HUES48 (cell line): ENCODE data around the gene EYA4.

Source experiments
- H3K27ac ChIP-seq: one replicate; pipeline ENCODE4 v1.7.0; 2013; ENCODE audit warnings: low read depth, low read length, inconsistent platforms
- H3K27me3 ChIP-seq: 2 replicates; pipeline ENCODE4 v1.6.1; 2013; ENCODE audit warnings: mild to moderate bottlenecking, low read length; ENCODE audit not compliant: control insufficient read depth, insufficient read depth
- H3K36me3 ChIP-seq: 2 replicates; pipeline ENCODE4 v1.6.1; 2013; ENCODE audit warnings: low read length; ENCODE audit not compliant: control insufficient read depth, insufficient read depth
- H3K4me1 ChIP-seq: 2 replicates; pipeline ENCODE4 v1.6.1; 2013; ENCODE audit warnings: mild to moderate bottlenecking, low read length; ENCODE audit not compliant: control insufficient read depth, insufficient read depth
- H3K4me3 ChIP-seq: 2 replicates; pipeline ENCODE4 v1.5.1; 2013; ENCODE audit warnings: mild to moderate bottlenecking, low read depth, low read length
- H3K9ac ChIP-seq: 2 replicates; pipeline ENCODE4 v1.6.1; 2013; ENCODE audit warnings: mild to moderate bottlenecking, low read depth, low read length, moderate library complexity
- H3K9me3 ChIP-seq: 2 replicates; pipeline ENCODE4 v1.6.1; 2013; ENCODE audit warnings: low read length; ENCODE audit not compliant: control insufficient read depth, insufficient read depth

Gene EYA4

GRCh38 chr6:133243723-133244305, 2.7 kb downstream of the EYA4 start:
- no peaks in the 10 kb centered on the region for H3K36me3 ChIP-seq
- peaks cover 81% of the 10 kb centered on the region for H3K27me3 ChIP-seq
- no peaks in the 10 kb centered on the region for H3K9me3 ChIP-seq
- 0 out of 2 replicates have a peak overlapping the region, but pooled peaks have one; percentile 65 for H3K4me3 ChIP-seq
- no peak overlapping the region for H3K9ac ChIP-seq
- peaks cover 42% of the 10 kb centered on the region for H3K4me1 ChIP-seq
- no peak overlapping the region for H3K27ac ChIP-seq

GRCh38 chr6:133244519-133244918, 3.4 kb downstream of the EYA4 start:
- Histone ChIP-seq H3K9me3 (no peaks in the 10 kb centered on the region), H3K4me1 (peaks cover 43% of the 10 kb centered on the region), H3K27ac (no peak overlapping the region), H3K9ac (no peak overlapping the region), H3K27me3 (peaks cover 74% of the 10 kb centered on the region), H3K4me3 (no peak overlapping the region), H3K36me3 (no peaks in the 10 kb centered on the region)

- Histone ChIP-seq H3K36me3 (no peaks in the 10 kb centered on the region), H3K4me3 (no peak overlapping the region), H3K9me3 (no peaks in the 10 kb centered on the region), H3K27me3 (peaks cover 69% of the 10 kb centered on the region), H3K4me1 (peaks cover 43% of the 10 kb centered on the region), H3K9ac (no peak overlapping the region), H3K27ac (no peak overlapping the region)
These were observed 3.9 kb downstream of the EYA4 start for GRCh38 chr6:133245007-133245406.

GRCh38 chr6:133245422-133245903, 4.3 kb downstream of the EYA4 start:
- Histone ChIP-seq H3K9ac (no peak overlapping the region), H3K36me3 (no peaks in the 10 kb centered on the region), H3K4me3 (no peak overlapping the region), H3K9me3 (no peaks in the 10 kb centered on the region), H3K27me3 (peaks cover 64% of the 10 kb centered on the region), H3K4me1 (peaks cover 43% of the 10 kb centered on the region), H3K27ac (no peak overlapping the region)

GRCh38 chr6:133247581-133247980, 6.4 kb downstream of the EYA4 start:
- Histone ChIP-seq H3K9ac (no peak overlapping the region), H3K27me3 (peaks cover 45% of the 10 kb centered on the region), H3K27ac (no peak overlapping the region), H3K36me3 (no peaks in the 10 kb centered on the region), H3K4me3 (no peak overlapping the region), H3K9me3 (no peaks in the 10 kb centered on the region), H3K4me1 (peaks cover 41% of the 10 kb centered on the region)

GRCh38 chr6:133248241-133249001, 7.3 kb downstream of the EYA4 start:
- Histone ChIP-seq H3K27me3 (peaks cover 37% of the 10 kb centered on the region), H3K27ac (no peak overlapping the region), H3K9ac (no peak overlapping the region), H3K4me3 (no peak overlapping the region), H3K36me3 (no peaks in the 10 kb centered on the region), H3K4me1 (peaks cover 33% of the 10 kb centered on the region), H3K9me3 (no peaks in the 10 kb centered on the region)

- Histone ChIP-seq H3K9ac (no peak overlapping the region), H3K36me3 (no peaks in the 10 kb centered on the region), H3K4me3 (no peak overlapping the region), H3K27me3 (peaks cover 4% of the 10 kb centered on the region; the same call in 1 of the 2 replicates), H3K27ac (no peak overlapping the region), H3K9me3 (no peaks in the 10 kb centered on the region), H3K4me1 (peaks cover 16% of the 10 kb centered on the region)
These were observed 10.5 kb downstream of the EYA4 start for GRCh38 chr6:133251688-133252087.

GRCh38 chr6:133254552-133255228, 13.5 kb downstream of the EYA4 start:
- Histone ChIP-seq H3K9ac (no peak overlapping the region), H3K27me3 (no peaks in the 10 kb centered on the region; the same call in 1 of the 2 replicates), H3K4me1 (no peaks in the 10 kb centered on the region), H3K36me3 (no peaks in the 10 kb centered on the region), H3K27ac (no peak overlapping the region), H3K9me3 (no peaks in the 10 kb centered on the region), H3K4me3 (no peak overlapping the region)

GRCh38 chr6:133257545-133258105, 16.5 kb downstream of the EYA4 start:
- Histone ChIP-seq H3K9ac (no peak overlapping the region), H3K27ac (no peak overlapping the region), H3K27me3 (no peaks in the 10 kb centered on the region), H3K4me1 (no peaks in the 10 kb centered on the region), H3K9me3 (no peaks in the 10 kb centered on the region), H3K36me3 (no peaks in the 10 kb centered on the region), H3K4me3 (no peak overlapping the region)

- Histone ChIP-seq H3K27ac (no peak overlapping the region), H3K27me3 (no peaks in the 10 kb centered on the region), H3K36me3 (no peaks in the 10 kb centered on the region), H3K9me3 (no peaks in the 10 kb centered on the region), H3K9ac (no peak overlapping the region), H3K4me1 (no peaks in the 10 kb centered on the region), H3K4me3 (no peak overlapping the region)
These were observed 18.4 kb downstream of the EYA4 start for GRCh38 chr6:133259561-133259960.

- Histone ChIP-seq H3K27me3 (no peaks in the 10 kb centered on the region), H3K9me3 (no peaks in the 10 kb centered on the region), H3K9ac (no peak overlapping the region), H3K36me3 (no peaks in the 10 kb centered on the region), H3K4me3 (no peak overlapping the region), H3K4me1 (no peaks in the 10 kb centered on the region), H3K27ac (no peak overlapping the region)
These were observed 21.6 kb downstream of the EYA4 start for GRCh38 chr6:133262804-133263203.
